ENCODE results near the gene GRID1.
"Not testable (repeated sequence)": the region's sequence is repeated elsewhere in the genome, so short reads cannot be mapped to it uniquely, and the experiment has no call there.

GRID1 gene

GRCh38 chr10:86121200-86121599, 245.4 kb downstream of the GRID1 start:
- no peak for TF ChIP-seq PAX5 (IDR thresholded peaks at IDR 0.05; ENCODE audit: insufficient read depth, low read length, severe bottlenecking)
- TF ChIP-seq TAF1 (IDR thresholded peaks at IDR 0.05; ENCODE audit: low read depth, low read length): no peak
- no peak for TF ChIP-seq POLR2AphosphoS5 (IDR thresholded peaks at IDR 0.05; ENCODE audit: low read depth, low read length)
- TF ChIP-seq SPI1 (IDR thresholded peaks at IDR 0.05; ENCODE audit: low read depth, low read length): no peak
- TF ChIP-seq POU2F2 (IDR thresholded peaks at IDR 0.05; ENCODE audit: low read depth, low read length): no peak
- no peak for TF ChIP-seq POLR2A (IDR thresholded peaks at IDR 0.05; ENCODE audit: low read depth, low read length)
- FAIRE-seq: peak; percentile 45
- no peak for DNase-seq (ENCODE audit: insufficient read length, low spot score)

GRCh38 chr10:86117051-86117450, 249.5 kb downstream of the GRID1 start:
- no peak for FAIRE-seq
- DNase-seq (ENCODE audit: insufficient read length, low spot score): no peak
- TF ChIP-seq SPI1 (IDR thresholded peaks at IDR 0.05; ENCODE audit: low read depth, low read length) (no peak), POLR2A (IDR thresholded peaks at IDR 0.05; ENCODE audit: low read depth, low read length) (no peak), PAX5 (IDR thresholded peaks at IDR 0.05; ENCODE audit: insufficient read depth, low read length, severe bottlenecking) (no peak), TAF1 (IDR thresholded peaks at IDR 0.05; ENCODE audit: low read depth, low read length) (no peak), POLR2AphosphoS5 (IDR thresholded peaks at IDR 0.05; ENCODE audit: low read depth, low read length) (no peak), POU2F2 (IDR thresholded peaks at IDR 0.05; ENCODE audit: low read depth, low read length) (no peak)

GRCh38 chr10:86113983-86114382, 252.6 kb downstream of the GRID1 start:
- no peak for TF ChIP-seq PAX5 (IDR thresholded peaks at IDR 0.05; ENCODE audit: insufficient read depth, low read length, severe bottlenecking)
- TF ChIP-seq TAF1 (IDR thresholded peaks at IDR 0.05; ENCODE audit: low read depth, low read length): no peak
- no peak for TF ChIP-seq POLR2A (IDR thresholded peaks at IDR 0.05; ENCODE audit: low read depth, low read length)
- TF ChIP-seq POU2F2 (IDR thresholded peaks at IDR 0.05; ENCODE audit: low read depth, low read length): no peak
- no peak for TF ChIP-seq SPI1 (IDR thresholded peaks at IDR 0.05; ENCODE audit: low read depth, low read length)
- TF ChIP-seq POLR2AphosphoS5 (IDR thresholded peaks at IDR 0.05; ENCODE audit: low read depth, low read length): no peak
- FAIRE-seq: no peak
- DNase-seq (ENCODE audit: insufficient read length, low spot score): no peak

DNA sequence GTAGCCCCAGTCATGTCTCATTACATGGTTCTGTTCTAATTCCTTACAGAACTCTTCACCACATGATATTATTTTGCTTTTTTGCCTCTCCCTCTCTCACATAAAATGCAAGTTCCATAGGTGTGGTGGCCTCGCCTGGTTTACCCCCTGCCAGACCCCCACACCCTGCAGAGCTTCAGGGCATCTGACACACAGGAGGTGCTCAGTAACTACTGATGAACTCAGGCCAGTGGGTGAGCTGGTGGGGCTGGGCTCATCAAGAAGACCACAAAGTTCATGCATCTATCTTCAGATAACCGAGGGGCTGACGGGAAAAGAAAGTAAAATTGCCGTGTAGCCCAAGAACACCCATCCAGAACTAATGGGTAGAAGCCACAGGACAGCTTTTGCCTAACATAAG, 253.1 kb downstream of the GRID1 start:
- FAIRE-seq (no peak), DNase-seq (ENCODE audit: insufficient read length, low spot score) (no peak)
- TF ChIP-seq PAX5 (IDR thresholded peaks at IDR 0.05; ENCODE audit: insufficient read depth, low read length, severe bottlenecking): no peak
- TF ChIP-seq POLR2A (IDR thresholded peaks at IDR 0.05; ENCODE audit: low read depth, low read length): no peak
- TF ChIP-seq POLR2AphosphoS5 (IDR thresholded peaks at IDR 0.05; ENCODE audit: low read depth, low read length): no peak
- no peak for TF ChIP-seq TAF1 (IDR thresholded peaks at IDR 0.05; ENCODE audit: low read depth, low read length)
- TF ChIP-seq POU2F2 (IDR thresholded peaks at IDR 0.05; ENCODE audit: low read depth, low read length): no peak
- TF ChIP-seq SPI1 (IDR thresholded peaks at IDR 0.05; ENCODE audit: low read depth, low read length): no peak

- no peak for FAIRE-seq
- TF ChIP-seq POLR2A (IDR thresholded peaks at IDR 0.05; ENCODE audit: low read depth, low read length): no peak
- no peak for TF ChIP-seq PAX5 (IDR thresholded peaks at IDR 0.05; ENCODE audit: insufficient read depth, low read length, severe bottlenecking)
- no peak for TF ChIP-seq POU2F2 (IDR thresholded peaks at IDR 0.05; ENCODE audit: low read depth, low read length)
- no peak for TF ChIP-seq TAF1 (IDR thresholded peaks at IDR 0.05; ENCODE audit: low read depth, low read length)
- TF ChIP-seq POLR2AphosphoS5 (IDR thresholded peaks at IDR 0.05; ENCODE audit: low read depth, low read length): no peak
- no peak for TF ChIP-seq SPI1 (IDR thresholded peaks at IDR 0.05; ENCODE audit: low read depth, low read length)
- DNase-seq (ENCODE audit: insufficient read length, low spot score): no peak
Measured at GRCh38 chr10:86113044-86113443, 253.6 kb downstream of the GRID1 start.

- TF ChIP-seq POU2F2 (IDR thresholded peaks at IDR 0.05; ENCODE audit: low read depth, low read length) (no peak), POLR2A (IDR thresholded peaks at IDR 0.05; ENCODE audit: low read depth, low read length) (no peak), TAF1 (IDR thresholded peaks at IDR 0.05; ENCODE audit: low read depth, low read length) (no peak)
- no peak for FAIRE-seq
- no peak for DNase-seq (ENCODE audit: insufficient read length, low spot score)
Measured at GRCh38 chr10:86111902-86112545, 254.6 kb downstream of the GRID1 start.

DNA sequence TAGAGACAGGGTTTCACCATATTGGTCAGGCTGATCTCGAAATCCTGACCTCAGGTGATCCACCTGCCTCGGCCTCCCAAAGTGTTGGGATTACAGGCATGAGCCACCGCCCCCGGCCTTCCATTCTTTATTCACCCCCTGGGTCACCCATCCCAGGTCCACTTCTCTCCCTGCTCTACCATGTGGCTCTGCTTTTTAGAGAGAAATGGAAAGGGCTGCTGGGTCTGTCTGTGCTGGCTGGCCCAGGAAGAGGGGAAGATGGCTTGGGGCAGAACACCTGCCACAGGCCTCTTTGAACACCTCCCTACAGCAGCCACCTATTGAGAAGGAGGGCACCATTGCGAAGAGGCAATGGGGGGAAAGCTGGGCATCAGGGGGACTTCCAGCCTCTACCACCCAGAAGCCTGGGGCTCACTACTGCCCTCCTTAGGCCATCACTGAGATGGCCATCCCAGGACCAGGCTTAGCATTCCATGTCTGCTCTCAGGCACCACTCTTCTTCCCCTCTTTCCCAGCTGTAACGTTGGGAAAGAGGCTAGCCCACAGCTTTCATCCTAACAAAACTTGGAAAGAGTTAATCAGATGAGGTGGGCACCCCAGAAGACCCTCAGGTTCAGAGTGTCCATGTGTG, 256.3 kb downstream of the GRID1 start:
- FAIRE-seq (no peak), DNase-seq (ENCODE audit: insufficient read length, low spot score) (no peak)
- TF ChIP-seq SPI1 (IDR thresholded peaks at IDR 0.05; ENCODE audit: low read depth, low read length) (no peak), POU2F2 (IDR thresholded peaks at IDR 0.05; ENCODE audit: low read depth, low read length) (no peak), PAX5 (IDR thresholded peaks at IDR 0.05; ENCODE audit: insufficient read depth, low read length, severe bottlenecking) (no peak), POLR2AphosphoS5 (IDR thresholded peaks at IDR 0.05; ENCODE audit: low read depth, low read length) (no peak), POLR2A (IDR thresholded peaks at IDR 0.05; ENCODE audit: low read depth, low read length) (no peak), TAF1 (IDR thresholded peaks at IDR 0.05; ENCODE audit: low read depth, low read length) (no peak)

DNA sequence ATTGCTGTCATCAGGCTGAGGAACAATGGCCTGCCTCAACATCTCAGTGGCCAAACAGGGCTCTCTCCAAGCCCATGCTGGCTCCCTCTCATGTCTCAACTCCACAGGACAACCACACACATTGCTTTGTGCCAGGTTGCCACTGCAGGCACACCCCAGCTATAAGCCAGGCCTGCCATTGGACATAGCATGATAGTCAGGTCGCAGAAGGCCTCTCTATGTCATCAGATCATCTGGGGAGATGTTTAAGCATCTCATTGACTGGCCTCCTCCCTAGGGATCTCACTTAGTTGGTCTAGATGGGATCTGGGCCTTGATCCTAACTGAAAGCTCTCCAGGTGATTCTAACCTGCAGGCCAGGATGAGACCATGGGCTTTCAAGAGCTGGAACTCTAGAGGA, 257.2 kb downstream of the GRID1 start:
- DNase-seq (ENCODE audit: insufficient read length, low spot score) (no peak), FAIRE-seq (no peak)
- TF ChIP-seq POU2F2 (IDR thresholded peaks at IDR 0.05; ENCODE audit: low read depth, low read length) (no peak), POLR2A (IDR thresholded peaks at IDR 0.05; ENCODE audit: low read depth, low read length) (no peak), TAF1 (IDR thresholded peaks at IDR 0.05; ENCODE audit: low read depth, low read length) (no peak), POLR2AphosphoS5 (IDR thresholded peaks at IDR 0.05; ENCODE audit: low read depth, low read length) (no peak), PAX5 (IDR thresholded peaks at IDR 0.05; ENCODE audit: insufficient read depth, low read length, severe bottlenecking) (no peak), SPI1 (IDR thresholded peaks at IDR 0.05; ENCODE audit: low read depth, low read length) (no peak)

- TF ChIP-seq POLR2AphosphoS5 (IDR thresholded peaks at IDR 0.05; ENCODE audit: low read depth, low read length): no peak
- TF ChIP-seq TAF1 (IDR thresholded peaks at IDR 0.05; ENCODE audit: low read depth, low read length): no peak
- TF ChIP-seq PAX5 (IDR thresholded peaks at IDR 0.05; ENCODE audit: insufficient read depth, low read length, severe bottlenecking): no peak
- no peak for TF ChIP-seq POU2F2 (IDR thresholded peaks at IDR 0.05; ENCODE audit: low read depth, low read length)
- TF ChIP-seq POLR2A (IDR thresholded peaks at IDR 0.05; ENCODE audit: low read depth, low read length): no peak
- TF ChIP-seq SPI1 (IDR thresholded peaks at IDR 0.05; ENCODE audit: low read depth, low read length): no peak
- DNase-seq (ENCODE audit: insufficient read length, low spot score) (no peak), FAIRE-seq (no peak)
Measured at GRCh38 chr10:86108696-86109095, 257.9 kb downstream of the GRID1 start.

DNA sequence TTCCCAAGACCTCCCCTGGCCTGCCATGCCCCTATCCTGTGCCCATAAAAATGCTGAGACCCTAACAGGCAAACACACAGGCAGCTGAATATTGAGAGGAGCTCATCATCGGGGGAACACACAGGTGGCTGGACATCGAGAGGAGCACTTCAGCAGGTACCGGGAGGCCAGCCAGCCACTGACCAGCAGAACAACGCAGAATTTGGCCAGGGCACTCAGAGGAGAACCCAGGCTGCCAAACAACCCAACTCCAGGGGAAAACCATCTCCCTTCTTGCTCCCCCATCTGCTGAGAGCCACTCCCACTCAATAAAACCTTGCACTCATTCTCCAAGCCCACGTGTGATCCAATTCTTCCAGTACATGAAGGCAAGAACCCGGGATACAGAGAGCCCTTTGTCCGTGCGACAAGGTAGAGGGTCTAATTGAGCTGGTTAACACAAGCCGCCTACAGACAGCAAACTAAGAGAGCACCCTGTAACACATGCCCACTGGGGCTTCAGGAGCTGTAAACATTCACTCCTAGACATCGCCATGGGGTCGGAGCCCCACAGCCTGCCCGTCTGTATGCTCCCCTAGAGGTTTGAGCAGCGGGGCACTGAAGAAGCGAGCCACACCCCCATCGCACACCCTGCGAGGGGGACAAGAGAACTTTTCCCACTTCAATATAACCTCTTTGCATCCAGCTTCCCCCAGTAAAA, 258.8 kb downstream of the GRID1 start:
- not testable (repeated sequence) for FAIRE-seq; DNase-seq (ENCODE audit: insufficient read length, low spot score)

Data from GM12891 (cell line).